Activated T-cell treated with anti-CD3 and anti-CD28 coated beads for 48 hours (primary cell): ENCODE results near the gene HM13.
"Not testable (repeated sequence)": the region's sequence is repeated elsewhere in the genome, so short reads cannot be mapped to it uniquely, and the experiment has no call there.

Experiments
- DNase-seq: peaks from one replicate; pipeline ENCODE4 v3.0.0-alpha.2; 2020; ENCODE audit warnings: low read depth

The HM13 gene

GRCh38 chr20:31542963-31543362 lies 28.7 kb downstream of the HM13 start:
- no peak for DNase-seq

DNA sequence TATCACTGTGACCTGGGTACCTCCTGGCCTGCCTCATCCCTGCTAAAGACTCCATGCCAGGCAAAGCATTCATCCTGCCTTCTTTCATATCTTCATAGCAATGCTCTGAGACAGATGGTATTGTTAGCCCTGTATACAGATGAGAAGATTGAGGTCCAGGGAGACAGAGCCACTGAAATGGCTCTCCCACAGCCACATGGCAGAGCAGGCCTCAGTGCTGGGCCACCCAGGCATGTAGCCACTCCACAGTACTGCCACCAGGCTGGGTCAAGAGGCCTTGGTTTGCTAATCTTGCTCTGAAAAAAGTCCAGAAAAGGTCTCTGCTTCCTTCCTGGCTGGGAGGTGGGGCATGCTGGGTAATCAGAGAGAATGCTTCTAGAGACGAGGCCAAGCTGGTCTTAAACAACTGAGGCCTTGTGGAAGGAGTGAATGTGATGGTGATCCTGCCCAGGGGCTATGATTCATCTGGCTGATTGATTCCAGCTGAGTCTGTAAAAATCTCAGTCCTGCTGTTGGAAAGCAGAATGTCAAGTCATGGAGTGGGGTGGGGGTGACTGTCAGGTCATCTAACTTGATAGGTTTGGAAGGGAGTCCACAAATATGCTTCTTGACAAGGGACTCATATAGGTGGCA lies 29.8 kb downstream of the HM13 start:
- DNase-seq = no peak

DNA sequence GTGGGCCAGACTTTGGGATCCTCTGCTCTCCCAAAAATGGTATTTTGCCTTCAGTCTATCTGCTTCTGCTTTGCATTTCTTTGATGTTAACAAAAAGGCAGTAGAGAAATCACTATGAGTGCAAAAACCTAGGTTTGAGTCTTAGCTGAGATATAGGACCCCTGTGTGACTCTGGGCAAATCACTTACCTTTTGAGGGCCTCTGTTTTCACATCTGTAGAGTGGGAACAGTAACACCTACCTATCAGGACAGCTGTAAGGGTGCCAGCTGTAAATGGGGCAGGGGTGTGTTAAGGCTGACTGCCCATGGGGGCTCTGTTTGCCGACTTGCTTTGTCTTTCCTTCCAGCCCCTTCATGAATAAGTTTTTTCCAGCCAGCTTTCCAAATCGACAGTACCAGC lies 30.4 kb downstream of the HM13 start:
- no peak for DNase-seq

- DNase-seq = not testable (repeated sequence)
Measured at GRCh38 chr20:31545621-31546040, 31.4 kb downstream of the HM13 start.

- DNase-seq = peak; percentile 75
Measured at GRCh38 chr20:31547017-31547675, 32.9 kb downstream of the HM13 start.

DNA sequence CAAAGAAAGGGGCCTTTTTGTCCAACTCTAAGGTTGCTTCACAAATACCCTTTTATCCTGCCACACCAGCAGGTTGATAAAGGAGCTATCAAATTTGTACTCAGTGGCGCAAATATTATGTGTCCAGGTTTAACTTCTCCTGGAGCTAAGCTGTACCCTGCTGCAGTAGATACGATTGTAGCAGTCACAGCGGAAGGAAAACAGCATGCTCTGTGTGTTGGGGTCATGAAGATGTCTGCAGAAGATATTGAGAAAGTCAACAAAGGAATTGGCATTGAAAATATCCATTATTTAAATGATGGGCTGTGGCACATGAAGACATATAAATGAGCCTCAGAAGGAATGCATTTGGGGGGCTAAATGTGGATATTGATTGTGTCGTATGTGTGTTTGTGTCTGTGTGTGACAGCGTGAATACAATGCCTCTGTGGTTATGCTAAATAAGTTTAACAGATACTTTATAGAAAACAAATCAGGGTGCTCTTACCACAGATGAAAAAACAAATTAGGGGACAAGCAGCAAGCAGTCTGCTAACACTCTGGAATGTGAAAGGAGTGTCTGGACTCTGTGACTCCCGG lies 33.6 kb downstream of the HM13 start:
- DNase-seq = no peak

DNA sequence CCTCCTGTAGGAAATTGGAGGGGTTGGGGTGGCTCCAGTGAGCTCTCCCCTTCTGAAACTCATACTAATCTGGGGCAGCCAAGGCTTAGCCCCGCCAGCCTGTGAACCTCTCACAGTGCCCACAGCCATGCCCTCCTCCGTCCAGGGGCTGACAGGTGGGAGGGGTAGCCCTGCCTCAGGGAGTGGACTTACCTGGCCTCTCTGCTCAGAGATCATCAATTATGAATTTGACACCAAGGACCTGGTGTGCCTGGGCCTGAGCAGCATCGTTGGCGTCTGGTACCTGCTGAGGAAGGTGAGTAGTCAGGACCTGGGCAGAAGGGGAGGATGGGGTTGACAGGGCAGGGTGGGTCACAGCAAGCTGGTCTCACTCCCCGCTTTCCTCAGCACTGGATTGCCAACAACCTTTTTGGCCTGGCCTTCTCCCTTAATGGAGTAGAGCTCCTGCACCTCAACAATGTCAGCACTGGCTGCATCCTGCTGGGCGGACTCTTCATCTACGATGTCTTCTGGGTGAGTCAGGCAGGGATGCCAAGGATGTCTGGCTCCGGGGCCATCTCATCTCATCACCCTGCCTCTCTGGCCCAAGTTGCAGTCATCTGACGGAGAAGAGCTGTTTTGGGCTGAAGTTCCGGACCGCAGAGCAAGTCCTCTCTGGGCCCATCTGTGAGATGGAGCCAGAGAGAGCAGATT lies 34.7 kb downstream of the HM13 start:
- DNase-seq = no peak

GRCh38 chr20:31549513-31549880 lies 35.3 kb downstream of the HM13 start:
- no peak for DNase-seq

DNA sequence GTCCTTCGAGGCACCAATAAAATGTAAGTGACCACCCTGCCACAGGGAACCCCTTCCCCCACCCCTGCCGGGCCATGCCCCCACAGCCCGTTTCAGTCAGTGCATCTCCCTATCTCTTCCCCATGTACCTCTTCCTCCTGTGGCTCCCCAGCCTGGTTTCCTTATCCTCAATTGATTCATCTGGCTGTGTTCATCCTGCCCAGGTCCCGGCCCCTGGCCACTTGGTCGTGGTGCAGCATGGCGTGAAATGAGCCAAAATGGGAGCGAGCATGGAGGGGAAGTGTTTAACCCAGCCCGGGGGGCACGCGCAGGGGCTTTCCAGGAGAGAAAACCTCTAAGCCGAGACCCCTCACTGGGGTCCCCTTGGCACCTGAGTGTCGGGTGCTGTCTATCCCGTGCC lies 35.9 kb downstream of the HM13 start:
- no peak for DNase-seq

DNA sequence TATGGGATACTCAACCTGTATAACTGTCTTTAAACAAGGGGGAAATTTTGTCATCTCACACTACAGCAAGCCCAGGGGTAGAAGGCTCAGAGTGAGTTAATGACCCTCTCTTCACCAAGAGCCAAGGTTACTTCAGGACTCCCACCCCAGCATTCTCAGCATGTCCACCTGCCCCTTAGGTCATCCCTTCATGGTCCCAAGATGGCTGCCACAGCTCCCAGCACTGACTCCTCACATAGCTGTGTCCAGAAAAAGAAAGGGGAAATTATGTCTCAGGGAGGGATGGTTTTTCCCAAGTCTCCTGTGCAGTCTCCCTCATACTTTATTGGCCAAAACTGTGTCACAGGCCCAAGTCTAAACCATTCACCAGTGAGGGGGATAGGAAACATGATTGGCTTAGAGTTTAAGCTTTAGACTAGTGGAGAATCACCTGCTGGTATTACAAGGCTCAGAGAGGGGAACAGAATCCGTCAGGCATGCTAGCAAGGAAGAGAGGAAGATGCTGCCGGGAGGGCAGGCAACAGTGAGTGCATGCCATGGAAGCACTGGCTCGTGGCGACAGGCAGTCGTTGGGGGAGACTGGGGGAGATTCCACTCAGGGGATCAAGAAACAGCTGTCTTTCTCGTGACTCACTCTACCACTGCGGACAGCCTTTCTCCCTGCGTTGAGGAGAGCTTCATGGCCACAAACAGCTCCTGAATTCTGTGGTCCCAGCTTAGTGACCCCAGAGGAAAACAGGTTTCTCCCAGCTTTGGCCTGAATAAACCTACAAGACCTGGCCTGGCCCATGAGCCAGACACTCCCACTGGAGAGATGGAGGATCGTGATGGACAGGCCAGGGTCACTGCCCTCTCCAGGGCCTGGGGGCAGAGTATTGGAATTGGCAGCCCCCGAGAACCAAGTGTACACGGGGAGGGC lies 37.2 kb downstream of the HM13 start:
- DNase-seq = no peak

- no peak for DNase-seq
Measured at GRCh38 chr20:31555203-31555775, 41.0 kb downstream of the HM13 start.

GRCh38 chr20:31559704-31560093 lies 45.5 kb downstream of the HM13 start:
- DNase-seq = no peak

DNA sequence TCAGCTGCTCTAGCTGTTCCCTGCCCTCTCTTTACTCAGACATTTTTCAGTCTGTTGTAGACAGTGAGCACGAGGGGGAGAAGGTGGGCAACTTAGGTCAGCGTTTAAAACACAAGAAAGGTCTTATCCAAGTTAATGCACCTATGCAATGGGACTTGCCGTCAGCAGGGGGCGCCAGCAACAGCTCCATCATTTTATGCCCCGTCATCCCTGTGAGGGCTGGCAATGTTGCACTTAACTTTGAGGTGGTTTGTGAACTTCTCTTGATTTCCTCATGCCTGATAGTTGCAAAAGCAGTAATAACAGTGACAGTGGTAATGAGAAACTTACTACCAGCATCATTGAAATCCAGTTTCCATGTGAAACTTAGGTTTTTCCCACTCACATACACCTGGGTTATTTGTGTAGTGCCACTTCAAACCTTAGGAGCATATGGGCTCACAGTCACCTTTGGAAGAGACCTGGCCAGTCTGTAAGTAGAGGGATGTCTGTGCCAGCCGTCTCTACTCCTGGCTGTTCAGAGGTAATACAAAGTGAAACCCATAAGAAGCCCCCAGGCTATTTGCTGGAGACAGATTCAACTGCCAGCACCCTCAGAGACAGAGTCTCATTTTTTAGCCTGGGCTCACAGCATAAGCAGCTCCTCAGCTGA lies 46.0 kb downstream of the HM13 start:
- DNase-seq = peak; percentile 69

GRCh38 chr20:31560746-31561598 lies 46.7 kb downstream of the HM13 start:
- no peak for DNase-seq

DNA sequence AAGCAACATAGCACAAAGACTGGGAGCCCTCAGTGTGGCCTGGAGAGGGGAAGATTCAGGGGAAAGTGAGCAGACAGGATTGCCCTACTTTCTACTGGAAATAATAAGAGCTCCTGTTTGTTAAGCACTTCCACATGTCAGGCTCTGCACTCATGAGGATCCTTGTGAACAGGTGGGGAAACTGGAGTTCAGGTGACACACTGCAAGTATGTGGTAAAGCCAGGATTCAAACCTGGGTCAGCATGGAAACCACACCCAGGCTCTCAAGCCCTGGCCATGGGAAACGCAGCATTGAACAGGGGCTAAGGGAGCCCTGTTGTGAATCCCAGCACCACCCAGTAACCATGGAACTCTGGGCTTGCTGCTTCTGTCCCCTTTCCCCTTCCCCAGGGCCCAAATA lies 48.0 kb downstream of the HM13 start:
- DNase-seq = no peak

DNA sequence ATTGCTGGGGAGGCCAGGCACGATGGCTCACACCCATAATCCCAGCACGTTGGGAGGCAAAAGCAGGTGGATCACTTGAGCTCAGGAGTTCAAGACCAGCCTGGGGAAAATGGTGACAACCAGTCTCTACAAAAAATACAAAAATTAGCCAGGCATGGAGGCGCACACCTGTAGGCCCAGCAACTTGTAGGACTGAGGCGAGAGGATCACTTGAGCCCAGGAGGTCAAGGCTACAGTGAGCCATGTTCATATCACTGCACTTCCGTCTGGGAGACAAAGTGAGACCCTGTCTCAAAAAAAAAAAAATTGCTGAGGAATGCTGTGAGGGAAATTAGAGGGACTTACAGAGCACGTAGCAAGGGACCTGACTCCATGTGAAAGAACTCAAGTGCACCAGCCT lies 50.0 kb downstream of the HM13 start:
- DNase-seq = no peak

DNA sequence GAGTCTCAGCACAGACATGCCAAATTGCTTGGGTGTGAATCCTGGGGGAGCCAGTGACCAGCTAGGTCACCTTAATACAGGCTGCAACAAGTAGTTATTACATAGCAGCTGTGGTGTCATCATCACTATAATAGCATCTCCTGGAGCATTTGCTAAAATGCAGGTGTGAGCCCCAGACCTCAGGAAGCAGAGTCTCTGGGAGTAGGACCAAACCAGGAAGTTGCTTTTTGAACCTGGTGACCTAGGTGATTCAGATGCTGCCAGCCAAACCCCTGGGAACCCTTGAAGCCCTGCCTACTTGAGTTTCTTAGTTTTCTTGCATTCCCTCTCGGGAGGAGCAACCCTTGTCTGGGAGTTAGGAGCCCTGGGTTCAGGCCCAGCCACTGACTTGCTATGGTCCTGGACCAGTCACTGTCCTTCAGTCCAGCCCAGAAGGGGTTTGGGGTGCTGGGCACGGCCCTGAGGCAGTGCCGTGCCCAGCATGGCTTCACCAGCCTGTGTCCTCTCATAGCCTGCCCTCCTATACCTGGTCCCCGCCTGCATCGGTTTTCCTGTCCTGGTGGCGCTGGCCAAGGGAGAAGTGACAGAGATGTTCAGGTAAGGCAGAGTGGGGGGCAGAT lies 51.6 kb downstream of the HM13 start:
- no peak for DNase-seq

DNA sequence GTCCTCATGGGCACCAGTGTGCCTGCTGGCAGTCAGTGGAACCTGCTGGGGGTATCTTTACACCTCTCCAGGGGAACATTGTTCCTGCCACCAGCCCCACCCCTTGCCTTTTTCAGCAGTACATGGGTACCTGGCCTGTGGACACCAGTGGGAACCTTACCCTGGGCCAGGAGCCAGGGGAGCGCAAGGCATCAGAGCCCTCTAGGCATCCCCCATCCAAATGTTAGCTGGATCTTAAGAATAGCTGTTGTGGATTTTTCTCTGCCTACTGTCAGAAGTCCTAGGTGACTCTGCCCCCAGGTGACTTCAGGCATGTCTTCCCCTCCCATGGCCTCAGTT lies 52.0 kb downstream of the HM13 start:
- DNase-seq = no peak

GRCh38 chr20:31566658-31567379 lies 52.6 kb downstream of the HM13 start:
- DNase-seq = no peak
